GM18858 (cell line): ENCODE data around the gene NANOS1.
A peak's percentile ranks its signal among the peaks of the same experiment; 100 is the strongest.

Experiments used
- ATAC-seq: cut with Tn5 transposase; IDR thresholded peaks from one replicate; pipeline ENCODE4 v1.9.1; 2021; ENCODE audit not compliant: unreplicated experiment

NANOS1 gene, protein sequence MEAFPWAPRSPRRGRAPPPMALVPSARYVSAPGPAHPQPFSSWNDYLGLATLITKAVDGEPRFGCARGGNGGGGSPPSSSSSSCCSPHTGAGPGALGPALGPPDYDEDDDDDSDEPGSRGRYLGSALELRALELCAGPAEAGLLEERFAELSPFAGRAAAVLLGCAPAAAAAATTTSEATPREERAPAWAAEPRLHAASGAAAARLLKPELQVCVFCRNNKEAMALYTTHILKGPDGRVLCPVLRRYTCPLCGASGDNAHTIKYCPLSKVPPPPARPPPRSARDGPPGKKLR

DNA sequence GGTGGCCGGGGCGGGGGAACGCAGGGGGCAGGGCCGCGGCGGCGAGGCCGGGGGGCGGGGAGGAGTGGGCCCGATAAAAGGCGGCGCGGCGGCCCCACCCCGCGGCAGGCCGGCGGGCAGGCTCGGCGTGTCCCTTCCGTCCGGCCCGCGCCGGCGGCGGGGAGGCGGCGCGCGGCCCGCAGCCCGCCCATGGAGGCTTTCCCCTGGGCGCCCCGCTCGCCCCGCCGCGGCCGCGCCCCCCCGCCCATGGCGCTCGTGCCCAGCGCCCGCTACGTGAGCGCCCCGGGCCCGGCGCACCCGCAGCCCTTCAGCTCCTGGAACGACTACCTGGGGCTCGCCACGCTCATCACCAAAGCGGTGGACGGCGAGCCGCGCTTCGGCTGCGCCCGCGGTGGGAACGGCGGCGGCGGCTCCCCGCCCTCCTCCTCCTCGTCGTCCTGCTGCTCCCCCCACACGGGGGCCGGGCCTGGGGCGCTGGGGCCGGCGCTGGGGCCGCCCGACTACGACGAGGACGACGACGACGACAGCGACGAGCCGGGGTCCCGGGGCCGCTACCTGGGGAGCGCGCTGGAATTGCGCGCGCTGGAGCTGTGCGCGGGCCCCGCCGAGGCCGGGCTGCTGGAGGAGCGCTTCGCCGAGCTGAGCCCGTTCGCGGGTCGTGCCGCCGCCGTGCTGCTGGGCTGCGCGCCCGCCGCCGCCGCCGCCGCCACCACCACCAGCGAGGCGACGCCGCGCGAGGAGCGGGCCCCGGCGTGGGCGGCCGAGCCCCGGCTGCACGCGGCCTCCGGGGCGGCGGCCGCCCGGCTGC lies at the start of gene NANOS1:
Gene NANOS1, plus strand, starts transcription at position 102 of the 808 bp plus-strand sequence. Its CDS starts 88 bp downstream, at position 190.
- ATAC-seq: peak; percentile 13

DNA sequence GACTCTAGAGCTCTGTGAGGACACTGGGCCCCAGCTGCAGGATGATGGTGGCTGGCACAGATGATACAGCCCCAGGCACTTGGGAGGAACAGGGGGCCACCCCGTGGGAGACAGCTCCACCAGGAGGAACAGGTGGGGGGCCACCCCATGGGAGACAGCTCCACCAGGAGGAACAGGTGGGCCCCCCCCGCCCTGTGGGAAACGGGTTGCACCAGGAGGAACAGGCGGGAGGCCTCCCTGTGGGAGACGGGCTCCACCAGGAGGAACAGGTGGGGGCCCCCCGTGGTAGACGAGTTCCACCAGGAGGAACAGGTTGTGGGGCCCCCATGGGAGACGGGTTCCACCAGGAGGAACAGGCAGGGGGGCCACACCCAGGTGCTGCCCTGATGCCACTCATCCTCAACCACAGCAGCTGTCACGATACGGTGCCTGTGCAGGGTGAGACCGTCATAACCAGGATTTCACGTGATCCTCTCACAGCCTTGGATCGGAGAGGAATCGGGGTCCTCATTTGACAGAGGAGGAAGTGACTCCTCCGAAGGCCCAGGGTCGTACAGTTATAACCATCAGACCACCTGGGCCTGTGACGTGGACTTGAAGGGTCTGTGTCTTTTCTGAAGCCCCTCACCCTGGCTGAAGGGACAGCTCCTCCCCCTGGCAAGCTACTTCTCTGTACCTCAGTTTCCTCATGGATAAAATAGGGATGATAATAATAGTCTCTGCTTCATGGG lies 49.2 kb upstream of the NANOS1 start:
- no peak for ATAC-seq

DNA sequence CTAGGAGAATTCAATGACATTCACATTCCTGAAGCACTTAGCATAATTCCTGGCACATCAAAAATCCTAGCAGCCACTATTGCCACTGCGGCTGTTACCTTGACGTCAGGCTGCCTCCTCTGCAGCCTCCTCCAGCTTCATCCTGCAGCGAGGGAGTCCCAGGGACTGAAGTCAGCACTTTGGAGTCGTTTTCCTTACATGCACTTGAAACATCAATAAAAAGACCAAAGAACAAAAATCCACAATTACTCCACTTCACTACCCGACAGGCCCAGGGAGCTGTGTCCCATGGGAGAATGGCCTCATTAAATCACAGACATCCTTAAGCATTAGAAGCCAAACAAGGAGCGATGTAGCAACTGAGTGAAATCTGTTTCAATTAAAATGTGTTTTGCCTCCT lies 48.6 kb upstream of the NANOS1 start:
- no peak for ATAC-seq

DNA sequence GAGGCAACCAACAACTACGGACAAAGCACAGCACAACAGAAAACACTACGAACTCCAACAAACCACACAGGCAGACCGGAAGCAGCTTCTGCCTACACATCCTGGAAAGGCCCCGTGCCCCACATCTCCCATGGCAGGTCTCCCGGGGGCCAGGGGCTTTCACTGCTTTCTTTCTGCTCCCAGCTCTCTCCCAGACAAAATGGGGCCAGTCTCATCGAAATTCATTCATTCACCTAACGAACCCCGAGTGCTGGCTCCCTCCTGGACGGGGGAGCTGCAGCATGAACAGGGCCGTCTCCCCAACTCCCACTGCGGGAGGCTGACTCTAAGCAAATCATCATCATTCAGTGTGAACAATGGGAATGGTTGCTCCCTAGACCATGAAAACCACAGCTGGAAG lies 47.6 kb upstream of the NANOS1 start:
- ATAC-seq: no peak

DNA sequence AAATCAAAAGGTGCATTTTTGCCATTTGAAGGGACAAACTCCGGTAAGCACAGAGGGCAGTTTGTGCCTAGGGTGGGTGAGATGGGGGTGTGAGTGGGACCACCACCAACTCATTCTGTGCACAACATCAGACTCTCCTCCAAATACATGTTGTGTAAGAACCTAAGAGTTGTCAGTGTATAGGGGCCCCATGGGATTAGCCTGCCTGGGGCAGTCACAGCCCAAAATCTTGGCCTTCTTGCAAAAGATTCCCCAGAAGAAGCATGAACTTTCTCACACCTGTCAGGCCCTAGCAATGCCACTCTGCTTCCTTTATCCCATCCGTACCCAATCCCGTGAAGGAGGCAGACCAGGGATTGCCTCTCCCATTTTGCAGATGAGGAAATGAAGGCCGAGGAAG lies 47.1 kb upstream of the NANOS1 start:
- ATAC-seq: no peak

DNA sequence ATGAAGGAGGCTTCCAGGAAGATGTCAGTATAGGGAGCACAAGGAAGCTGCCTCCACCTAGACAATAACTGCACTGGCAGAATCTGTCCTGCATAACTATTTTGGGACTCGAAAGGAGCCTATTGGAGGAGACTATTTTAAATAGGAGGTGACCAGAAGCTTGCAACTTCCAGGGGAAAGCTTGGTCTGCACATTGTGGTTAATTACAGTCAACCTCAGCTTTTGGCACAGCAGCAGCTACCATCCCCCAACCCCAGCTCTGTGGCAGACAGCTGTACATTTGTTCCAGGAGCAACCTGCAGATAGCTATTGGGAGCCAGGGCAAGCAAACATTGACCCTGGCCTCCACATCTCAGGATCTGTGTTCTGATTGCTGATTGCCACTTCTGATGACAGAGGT lies 46.3 kb upstream of the NANOS1 start:
- ATAC-seq: no peak

DNA sequence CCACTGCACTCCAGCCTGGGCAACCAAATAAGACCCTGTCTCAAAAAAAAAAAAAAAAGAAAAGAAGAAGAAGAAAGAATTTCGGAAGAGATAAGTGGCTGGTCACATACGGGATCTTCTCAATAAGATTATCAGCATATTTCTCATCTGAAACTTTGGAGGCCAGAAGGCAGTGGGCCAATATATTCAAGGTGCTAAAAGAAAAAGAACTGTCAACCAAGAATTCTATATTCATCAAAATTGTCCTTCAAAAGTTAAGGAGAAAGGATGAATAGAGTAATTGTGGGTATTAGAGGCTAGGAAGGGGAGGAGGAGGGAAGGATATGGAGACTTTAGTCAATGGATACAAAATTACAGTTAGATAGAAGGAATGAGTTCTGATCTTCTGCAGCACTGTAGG lies 43.9 kb upstream of the NANOS1 start:
- ATAC-seq: no peak

DNA sequence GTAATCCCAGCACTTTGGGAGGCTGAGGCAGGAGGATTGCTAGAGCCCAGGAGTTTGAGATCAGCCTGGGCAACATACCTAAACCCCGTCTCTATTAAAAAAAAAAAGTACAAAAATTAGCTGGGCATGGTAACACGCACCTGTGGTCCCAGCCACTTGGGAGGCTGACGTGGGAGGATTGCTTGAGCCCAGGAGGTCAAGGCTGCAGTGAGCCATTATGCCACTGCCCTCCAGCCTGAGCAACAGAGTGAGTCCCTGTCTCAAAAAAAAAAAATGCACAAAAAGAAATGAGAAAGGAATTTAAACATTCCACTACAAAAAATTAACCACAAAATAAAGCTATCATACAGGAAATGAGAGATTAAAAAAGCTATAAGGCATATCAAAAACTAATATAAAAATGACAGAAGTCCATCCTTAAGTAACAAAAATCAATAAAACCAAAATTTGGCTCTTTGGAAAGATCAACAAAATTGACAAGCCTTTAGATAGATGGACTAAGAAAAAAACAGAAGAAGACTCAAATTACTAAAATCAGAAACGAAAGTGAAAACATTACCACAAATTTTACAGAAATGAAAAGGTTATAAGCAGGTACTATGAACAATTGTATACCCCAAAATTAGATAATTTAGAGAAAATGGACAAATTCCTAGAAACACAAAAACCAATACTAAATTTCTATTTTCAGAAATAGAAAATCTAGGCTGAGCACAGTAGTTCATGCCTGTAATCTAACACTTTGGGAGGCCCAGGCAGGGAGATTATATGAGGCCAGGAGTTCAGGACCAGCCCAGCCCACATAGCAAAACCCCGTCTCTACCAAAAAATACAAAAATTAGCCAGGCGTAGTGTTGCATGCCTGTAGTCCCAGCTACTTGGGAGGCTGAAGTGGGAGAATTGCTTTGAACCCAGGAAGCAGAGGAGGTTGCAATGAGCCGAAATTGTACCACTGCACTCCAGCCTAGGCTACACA lies 42.4 kb upstream of the NANOS1 start:
- peak; percentile 80 for ATAC-seq

DNA sequence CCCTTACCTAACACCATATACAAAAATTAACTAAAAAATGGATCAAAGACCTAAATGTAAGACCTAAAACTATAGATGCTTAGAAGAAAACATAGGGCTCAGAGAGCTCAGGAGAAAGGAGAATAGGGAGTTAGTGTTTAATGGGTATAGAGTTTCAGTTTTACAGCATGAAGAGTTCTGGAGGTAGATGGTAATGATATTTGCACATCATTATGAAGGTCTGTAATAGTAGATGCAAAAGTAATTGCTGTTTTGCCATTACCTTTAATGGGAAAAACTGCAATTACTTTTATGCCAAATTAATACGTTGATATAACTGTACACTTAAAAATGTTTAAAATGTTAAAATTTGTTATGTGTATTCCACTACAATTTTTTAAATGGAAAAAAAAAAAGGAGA lies 39.2 kb upstream of the NANOS1 start:
- ATAC-seq: no peak

DNA sequence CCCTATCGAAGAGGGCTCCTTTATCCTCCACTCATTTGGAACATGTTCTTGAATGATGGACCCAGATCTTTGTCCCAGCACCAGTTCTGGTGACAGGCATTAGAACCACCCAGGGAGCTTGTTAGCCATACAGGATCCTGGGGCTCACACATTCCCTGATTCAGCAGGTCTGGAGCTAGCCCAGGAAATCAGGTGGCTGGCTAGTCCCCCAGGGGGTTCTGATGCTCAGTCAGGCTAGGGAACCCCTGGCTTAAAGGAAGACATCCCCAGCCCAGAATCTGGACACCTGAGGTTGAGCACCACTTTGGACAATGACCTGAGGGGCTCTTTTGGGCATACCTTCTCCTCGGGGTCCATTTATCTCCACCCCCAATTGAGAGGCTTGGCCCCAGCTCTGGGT lies 37.0 kb upstream of the NANOS1 start:
- ATAC-seq: no peak

DNA sequence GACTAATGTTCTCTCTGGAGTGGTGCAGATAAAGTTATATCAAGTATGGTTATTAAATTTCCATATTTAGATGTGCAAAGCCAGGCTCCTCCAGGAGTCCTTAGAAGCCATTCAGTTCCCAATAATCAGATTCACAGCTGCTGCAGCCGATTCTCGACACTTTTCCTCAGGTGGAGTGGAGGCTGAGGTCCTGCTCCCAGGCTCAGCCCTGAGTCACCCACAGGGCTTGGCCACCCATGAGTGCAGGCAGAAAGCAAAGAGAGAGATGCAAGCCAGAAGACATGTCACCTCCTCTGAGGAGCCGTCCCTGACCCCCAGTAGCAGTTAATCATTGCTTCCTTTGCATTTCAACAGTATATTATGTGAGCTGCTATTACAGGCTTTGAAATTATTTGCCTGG lies 36.3 kb upstream of the NANOS1 start:
- ATAC-seq: no peak

DNA sequence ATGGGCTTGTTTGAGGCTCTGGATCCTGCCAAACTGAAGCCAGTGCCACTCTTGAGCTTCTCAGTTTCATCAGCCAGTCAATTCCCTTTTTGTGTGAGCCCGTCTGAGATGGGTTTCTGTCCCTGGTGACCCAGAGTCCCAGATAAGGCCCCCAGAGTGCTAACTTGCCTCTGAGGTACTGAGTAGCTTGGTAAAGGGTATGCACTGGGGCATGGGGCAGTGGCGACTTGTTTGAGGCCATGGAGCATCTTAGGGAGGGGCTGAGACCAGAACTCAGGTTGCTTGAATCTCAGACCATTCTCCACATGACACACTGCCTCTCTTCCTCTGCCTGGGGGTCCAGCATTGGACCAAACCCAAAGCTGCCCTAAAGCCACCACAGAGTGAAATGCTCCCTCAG lies 35.2 kb upstream of the NANOS1 start:
- ATAC-seq: no peak

DNA sequence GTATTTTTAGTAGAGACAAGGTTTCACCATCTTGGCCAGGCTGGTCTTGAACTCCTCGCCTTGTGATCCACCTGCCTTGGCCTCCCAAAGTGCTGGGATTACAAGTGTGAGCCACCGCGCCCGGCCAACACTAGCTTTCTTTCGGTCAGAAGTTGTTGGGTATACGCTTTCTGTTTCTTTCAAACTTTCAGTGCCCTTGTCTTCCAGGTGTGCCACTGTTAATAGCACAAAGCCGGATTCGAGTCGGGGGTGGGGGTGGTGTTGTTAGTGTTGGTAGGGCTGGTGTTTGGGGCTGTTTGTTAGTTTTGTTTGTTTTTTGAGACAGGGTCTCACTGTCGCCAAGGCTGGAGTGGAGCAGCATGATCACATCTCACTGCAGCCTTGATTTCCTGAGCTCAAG lies 33.8 kb upstream of the NANOS1 start:
- no peak for ATAC-seq

DNA sequence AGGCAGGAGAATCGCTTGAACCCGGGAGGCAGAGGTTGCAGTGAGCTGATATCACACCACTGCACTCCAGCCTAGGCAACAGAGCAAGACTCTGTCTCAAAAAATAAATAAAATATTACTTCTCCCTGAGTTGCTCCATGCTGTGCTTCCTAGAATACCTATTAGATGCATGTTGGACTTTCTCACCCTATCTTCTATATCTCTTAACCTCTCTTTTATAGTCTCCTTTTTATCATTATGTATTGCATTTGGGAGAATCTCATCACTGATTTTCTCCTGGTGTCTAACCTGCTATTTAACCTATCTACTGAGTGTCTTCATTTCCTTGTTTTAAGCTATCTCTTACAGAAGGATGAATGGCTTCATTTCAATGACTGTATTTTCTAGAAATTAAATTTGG lies 32.1 kb upstream of the NANOS1 start:
- no peak for ATAC-seq

DNA sequence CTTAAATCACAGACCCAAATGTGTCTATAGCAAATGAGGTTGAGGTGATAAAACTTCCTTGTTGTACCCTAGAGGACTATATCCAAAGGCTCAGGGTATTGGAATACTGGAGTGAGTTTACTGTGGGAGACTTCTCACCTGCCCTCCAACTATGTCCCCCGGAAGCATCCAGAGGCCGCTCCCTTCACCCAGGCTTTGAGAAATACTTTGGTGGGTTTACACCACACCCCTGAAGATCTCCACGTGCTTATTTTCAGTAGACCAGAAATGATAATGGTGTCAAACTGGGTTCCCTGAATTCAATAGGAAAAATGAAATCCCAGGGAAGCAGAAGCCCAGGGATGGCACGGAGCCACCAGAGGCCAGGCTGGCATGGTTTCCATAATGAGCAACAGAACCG lies 31.3 kb upstream of the NANOS1 start:
- ATAC-seq: no peak

DNA sequence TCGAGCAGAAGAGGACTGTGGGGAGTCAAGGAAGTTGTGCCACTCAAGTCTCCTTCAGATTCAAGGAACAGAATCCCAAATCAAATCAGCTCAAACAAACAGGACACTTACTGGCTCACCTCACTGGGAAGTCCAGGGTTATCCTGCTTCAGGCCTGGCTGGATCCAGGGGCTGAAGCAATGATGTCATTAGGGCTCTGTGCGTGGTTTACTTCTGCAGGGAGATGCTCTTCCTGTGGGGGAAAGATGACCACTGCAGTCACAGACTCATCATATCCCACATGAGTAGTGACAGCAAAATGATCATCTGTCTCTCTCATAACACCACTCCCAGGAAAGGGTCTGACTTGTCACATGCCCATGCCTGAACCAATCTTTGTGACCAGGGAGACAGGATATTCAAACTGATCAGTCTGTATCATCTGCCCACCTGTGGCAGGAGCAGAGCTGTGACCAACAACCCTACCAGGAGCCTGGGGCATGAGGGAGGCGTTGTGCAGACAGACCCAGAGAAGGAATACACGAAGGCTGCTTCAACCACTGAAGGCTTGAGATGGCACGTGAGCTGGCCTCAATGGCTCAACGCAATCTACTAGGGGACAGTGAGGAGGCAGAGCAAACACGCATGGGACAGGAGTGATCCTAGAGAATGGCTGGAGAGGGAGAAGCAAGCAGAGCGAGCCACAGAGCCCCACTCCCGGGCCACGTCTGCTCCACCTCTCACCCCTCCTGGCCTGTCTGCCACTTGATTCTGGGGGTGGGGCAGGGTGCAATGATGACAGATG lies 27.6 kb upstream of the NANOS1 start:
- no peak for ATAC-seq

DNA sequence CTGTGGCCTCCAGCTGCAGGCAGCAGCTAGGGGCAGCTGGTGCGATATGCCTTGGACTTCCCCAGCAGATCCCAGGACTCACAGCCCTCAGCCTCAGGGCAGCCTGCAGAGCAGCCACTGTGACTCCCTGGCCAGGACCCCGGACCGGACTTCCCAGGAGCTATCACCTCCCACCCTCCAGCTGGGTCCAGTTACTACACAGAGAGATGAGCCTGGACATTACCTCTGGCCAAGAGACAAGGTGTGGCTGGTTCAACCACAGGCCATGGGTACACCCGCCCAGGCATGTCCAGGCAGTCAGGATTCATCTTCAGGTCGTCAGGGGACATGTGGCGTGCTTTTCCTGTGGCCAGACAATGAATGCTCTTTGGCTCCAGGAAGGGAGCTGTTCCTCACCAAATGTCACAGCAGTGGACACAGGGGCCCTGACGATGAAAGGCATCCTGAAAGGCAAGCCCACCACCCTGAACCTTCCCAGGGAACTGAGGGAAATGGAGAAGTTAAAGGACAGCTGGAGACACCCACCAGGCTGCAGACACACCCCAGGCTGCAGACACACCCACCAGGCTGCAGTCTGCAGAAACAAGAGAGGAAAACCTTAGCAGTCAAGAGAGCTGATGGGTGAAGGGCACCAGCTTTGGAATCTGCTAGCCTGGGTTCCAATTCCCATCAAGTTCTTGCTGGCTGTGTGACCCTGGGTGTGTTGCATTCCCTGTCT lies 25.8 kb upstream of the NANOS1 start:
- no peak for ATAC-seq

DNA sequence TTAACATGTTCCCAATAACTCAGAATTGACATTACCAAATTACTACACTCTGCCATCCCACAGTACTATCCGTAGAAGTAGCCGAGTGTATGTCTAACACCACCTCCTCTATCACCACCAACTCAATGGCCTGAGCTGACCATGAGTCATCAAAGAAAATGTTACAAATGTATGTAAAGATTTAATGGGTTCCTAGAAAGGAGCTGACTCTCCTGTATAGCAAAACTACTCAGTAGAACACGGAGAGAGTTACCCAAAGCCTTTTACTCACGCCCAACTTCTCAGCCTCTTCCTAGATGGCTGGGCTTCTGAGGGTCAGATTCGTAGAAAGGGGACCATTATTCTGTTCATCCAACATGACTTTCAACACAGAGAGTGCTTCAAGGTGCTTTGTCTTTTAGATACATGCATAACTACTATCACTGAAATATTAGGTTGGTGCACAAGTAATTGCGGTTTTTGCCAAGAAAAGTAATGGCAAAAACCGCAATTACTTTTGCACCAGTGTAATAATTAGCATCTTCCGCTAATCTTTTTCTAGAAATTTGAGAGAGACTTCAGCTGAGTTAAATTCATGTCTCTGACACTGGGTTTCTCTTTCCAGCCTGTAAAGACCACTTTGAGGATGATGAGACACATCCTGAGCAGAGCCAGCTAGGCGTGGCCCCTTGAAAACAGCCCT lies 24.0 kb upstream of the NANOS1 start:
- ATAC-seq: no peak
